ENCODE data around the gene TLE3. TPM values are rescaled to one million over a fixed set of nuclear protein-coding genes. Genes with fewer than 3 reads are reported as not detected.

TLE3 gene
- total and polyA plus RNA-seq, 2 of the 4 experiments (the other 2 are of a cell fraction) = 6.5 to 16.3 TPM

DNA sequence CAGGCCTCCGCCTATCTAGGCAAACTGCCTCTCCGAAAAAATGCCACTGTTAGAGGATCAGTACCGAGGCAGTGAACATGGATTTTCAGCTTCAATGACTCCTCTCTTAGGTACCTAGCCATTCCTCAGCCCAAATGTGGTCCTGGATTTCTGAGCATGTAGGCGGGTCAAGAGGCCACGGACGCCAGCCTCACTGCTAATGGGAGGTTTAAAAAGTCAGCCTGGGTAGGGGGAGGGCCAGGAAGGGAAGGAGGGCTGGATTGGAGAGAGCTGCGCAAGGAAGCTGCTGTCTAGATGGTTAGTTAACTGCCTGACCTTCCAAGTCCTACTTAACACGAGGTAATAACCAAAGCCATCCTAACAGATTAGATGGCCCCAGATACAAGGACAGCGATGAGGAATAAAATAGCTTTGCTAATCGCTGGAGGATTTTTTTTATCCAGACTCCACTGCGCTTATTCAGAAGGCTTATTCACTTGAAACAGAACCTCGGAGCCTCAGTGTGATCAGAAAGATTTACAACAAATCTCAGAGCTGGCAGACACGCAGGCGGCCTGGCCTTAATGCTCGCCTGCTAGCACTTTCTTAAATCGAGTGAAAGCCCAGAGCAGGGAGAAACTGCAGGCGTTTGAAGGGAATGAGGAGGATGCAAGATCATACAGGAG is 34.3 kb downstream of the TLE3 start:
- Histone ChIP-seq H3K14ac (replicated peaks; ENCODE audit: low read depth, low read length) (no peak overlapping the region), H3K4ac (ENCODE audit: low read depth, low read length) (no peak overlapping the region), H3K4me2 (ENCODE audit: low read depth, low read length) (no peak overlapping the region), H2BK5ac (ENCODE audit: low read depth, low read length, poor library complexity, severe bottlenecking) (no peak overlapping the region), H3K4me3 (ENCODE audit: insufficient read depth, low read depth, low read length) (no peak overlapping the region), H4K20me1 (ENCODE audit: insufficient read depth, low read length) (peaks cover 66% of the 10 kb centered on the region), H4K91ac (ENCODE audit: insufficient read depth, low read depth, low read length) (no peak overlapping the region), H2BK20ac (ENCODE audit: low read depth, low read length) (no peak overlapping the region), H2AK5ac (ENCODE audit: low read depth, low read length) (peak overlapping the region; percentile 14; the same call in 1 of the 2 replicates), H4K5ac (ENCODE audit: low read depth, low read length) (no peak overlapping the region), H3K18ac (ENCODE audit: low read depth, low read length) (no peak overlapping the region), H3K27me3 (ENCODE audit: control insufficient read depth, insufficient read depth, low read length) (no peaks in the 10 kb centered on the region), H2BK120ac (ENCODE audit: low read depth, low read length) (no peak overlapping the region), H3K23ac (ENCODE audit: low read depth, low read length) (no peak overlapping the region), H3K9me1 (ENCODE audit: insufficient read depth, low read length) (peaks cover 23% of the 10 kb centered on the region; the same call in 1 of the 2 replicates), H2AK9ac (replicated peaks; ENCODE audit: low read depth, low read length, poor library complexity) (no peak overlapping the region), H2AFZ (replicated peaks; ENCODE audit: low read length, poor library complexity) (no peak overlapping the region), H3K9me3 (ENCODE audit: control insufficient read depth, insufficient read depth, low read length) (no peaks in the 10 kb centered on the region), H3K79me1 (ENCODE audit: low read depth in 1 of 2, low read length in 2 of 2) (peaks cover 13 to 51% of the 10 kb centered on the region in 2 experiments), H2BK15ac (ENCODE audit: low read depth, low read length) (no peak overlapping the region), H3K4me1 (ENCODE audit: control insufficient read depth, insufficient read depth, low read length) (peaks cover 21% of the 10 kb centered on the region), H3K27ac (ENCODE audit: insufficient read depth, low read length) (no peak overlapping the region), H3K9ac (ENCODE audit: low read depth, low read length) (no peak overlapping the region), H4K8ac (ENCODE audit: low read depth in 2 of 2, low read length in 2 of 2) (no peak overlapping the region), H3K36me3 (ENCODE audit: control insufficient read depth, insufficient read depth, low read length) (peaks cover 58% of the 10 kb centered on the region), H3K56ac (ENCODE audit: extremely low read depth, insufficient read depth, low read length) (no peak overlapping the region)
- BruUV-seq (replicated peaks) = no TSS peak
- WGBS, 2 experiments (ENCODE audit: extremely low coverage in 2 of 2, insufficient read length in 1 of 2) = 76% methylated on average over 8 of the region's 17 CpGs; no CpG with 5 or more reads in 1 of the 2 experiments
- TF ChIP-seq MAFK (IDR thresholded peaks at IDR 0.05; ENCODE audit: low read depth, low read length) = no peak
- TF ChIP-seq NFE2L2 (IDR thresholded peaks at IDR 0.05; ENCODE audit: low read depth, low read length) = no peak
- no peak for TF ChIP-seq RFX5 (IDR thresholded peaks at IDR 0.05; ENCODE audit: low read depth, low read length)
- TF ChIP-seq RAD21 (IDR thresholded peaks at IDR 0.05; ENCODE audit: low read length) = no peak
- TF ChIP-seq MXI1 (IDR thresholded peaks at IDR 0.05; ENCODE audit: borderline replicate concordance, low read depth, low read length) = no peak
- TF ChIP-seq, protein P1, sequence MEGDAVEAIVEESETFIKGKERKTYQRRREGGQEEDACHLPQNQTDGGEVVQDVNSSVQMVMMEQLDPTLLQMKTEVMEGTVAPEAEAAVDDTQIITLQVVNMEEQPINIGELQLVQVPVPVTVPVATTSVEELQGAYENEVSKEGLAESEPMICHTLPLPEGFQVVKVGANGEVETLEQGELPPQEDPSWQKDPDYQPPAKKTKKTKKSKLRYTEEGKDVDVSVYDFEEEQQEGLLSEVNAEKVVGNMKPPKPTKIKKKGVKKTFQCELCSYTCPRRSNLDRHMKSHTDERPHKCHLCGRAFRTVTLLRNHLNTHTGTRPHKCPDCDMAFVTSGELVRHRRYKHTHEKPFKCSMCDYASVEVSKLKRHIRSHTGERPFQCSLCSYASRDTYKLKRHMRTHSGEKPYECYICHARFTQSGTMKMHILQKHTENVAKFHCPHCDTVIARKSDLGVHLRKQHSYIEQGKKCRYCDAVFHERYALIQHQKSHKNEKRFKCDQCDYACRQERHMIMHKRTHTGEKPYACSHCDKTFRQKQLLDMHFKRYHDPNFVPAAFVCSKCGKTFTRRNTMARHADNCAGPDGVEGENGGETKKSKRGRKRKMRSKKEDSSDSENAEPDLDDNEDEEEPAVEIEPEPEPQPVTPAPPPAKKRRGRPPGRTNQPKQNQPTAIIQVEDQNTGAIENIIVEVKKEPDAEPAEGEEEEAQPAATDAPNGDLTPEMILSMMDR (conservative IDR thresholded peaks at IDR 0.05; ENCODE audit: low read depth, low read length) = no peak
- TF ChIP-seq CHD1 (IDR thresholded peaks at IDR 0.05; ENCODE audit: low read depth, low read length) = no peak
- TF ChIP-seq FOS (IDR thresholded peaks at IDR 0.05; ENCODE audit: low read depth, low read length) = no peak
- TF ChIP-seq, protein P2, sequence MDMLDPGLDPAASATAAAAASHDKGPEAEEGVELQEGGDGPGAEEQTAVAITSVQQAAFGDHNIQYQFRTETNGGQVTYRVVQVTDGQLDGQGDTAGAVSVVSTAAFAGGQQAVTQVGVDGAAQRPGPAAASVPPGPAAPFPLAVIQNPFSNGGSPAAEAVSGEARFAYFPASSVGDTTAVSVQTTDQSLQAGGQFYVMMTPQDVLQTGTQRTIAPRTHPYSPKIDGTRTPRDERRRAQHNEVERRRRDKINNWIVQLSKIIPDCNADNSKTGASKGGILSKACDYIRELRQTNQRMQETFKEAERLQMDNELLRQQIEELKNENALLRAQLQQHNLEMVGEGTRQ (IDR thresholded peaks at IDR 0.05; ENCODE audit: low read depth, low read length) = no peak
- TF ChIP-seq BHLHE40 (IDR thresholded peaks at IDR 0.05; ENCODE audit: low read depth, low read length) = no peak
- no peak for TF ChIP-seq RCOR1 (IDR thresholded peaks at IDR 0.05; ENCODE audit: insufficient replicate concordance, low read length)
- no peak for TF ChIP-seq CEBPB (IDR thresholded peaks at IDR 0.05; ENCODE audit: low read depth, low read length)
- in situ Hi-C loops (cut with MboI; ENCODE audit: low sequenced_read_pairs) = no loop called here
- ATAC-seq (ENCODE audit: low read depth) (no peak), DNase-seq (no peak)
- intact Hi-C loops (cut with micrococcal nuclease) = loop anchor here (2.0 kb wide), 1 partner anchor 35 kb away; no protein-coding TSS in a partner anchor
- ChIA-PET POLR2A (ENCODE audit: unreplicated experiment) (no interaction called here), CTCF (interaction anchor here (1.0 kb wide), 1 partner anchor 22 kb away, joined by 3 read pairs; no protein-coding TSS in a partner anchor)
- dilution Hi-C loops (cut with HindIII; ENCODE audit: low sequenced_read_pairs, unreplicated experiment) = no loop called here
